GM23338 (cell line): ENCODE measurements around the gene MESP1. TPM values are rescaled to one million over a fixed set of nuclear protein-coding genes. Genes with fewer than 3 reads are reported as not detected.

ENCODE experiments used
- CREB1 ChIP-seq: fragments of 250-450 bp; sonication (Bioruptor Pico); IDR thresholded peaks from 2 replicates; pipeline ENCODE4 v1.5.0; 2020; ENCODE audit warnings: low read depth, mild to moderate bottlenecking, moderate library complexity
- ETS1 ChIP-seq: IDR thresholded peaks from 2 replicates; pipeline ENCODE4 v1.6.1; 2016; ENCODE audit warnings: antibody characterized with exemption
- EZH2phosphoT487 ChIP-seq: fragments of 200-600 bp; sonication (generic); IDR thresholded peaks from one replicate; pipeline ENCODE4 v1.8.1; 2018; ENCODE audit warnings: antibody characterized with exemption; ENCODE audit not compliant: unreplicated experiment
- JUNB ChIP-seq: IDR thresholded peaks from one replicate; pipeline ENCODE4 v1.6.1; 2016; ENCODE audit warnings: antibody characterized with exemption; ENCODE audit not compliant: unreplicated experiment
- STAT1 ChIP-seq: IDR thresholded peaks from one replicate; pipeline ENCODE4 v1.6.1; 2016; ENCODE audit warnings: antibody characterized with exemption; ENCODE audit not compliant: unreplicated experiment
- ZNF331 ChIP-seq: fragments of 250-450 bp; sonication (Bioruptor Pico); IDR thresholded peaks from 2 replicates; pipeline ENCODE4 v1.5.0; 2020; ENCODE audit warnings: low read depth, mild to moderate bottlenecking, moderate library complexity
- ZNF462 ChIP-seq: fragments of 250-450 bp; sonication (Bioruptor Pico); IDR thresholded peaks from 2 replicates; pipeline ENCODE4 v1.5.0; 2020; ENCODE audit warnings: mild to moderate bottlenecking, moderate library complexity
- polyA plus RNA-seq: library from polyadenylated mRNA; unstranded; fragments of >200 nt; fragmentation: Nextera tagmentation; extraction: Ambion mirVana; gene quantifications from 2 replicates; pipeline ENCODE4 v1.2.1, GENCODE V29; 2016
- total RNA-seq: library from RNA; depleted of rRNA; stranded (reverse); fragments of >200 nt; shearing (Covaris generic); gene quantifications from 2 replicates; pipeline ENCODE4 v1.2.3, GENCODE V29; 2014
- TF ChIP-seq, protein P1 (sequence below), 2 experiments: fragments of 200-600 bp in 1 of 2; sonication (generic) in 1 of 2; conservative IDR thresholded peaks; 2 replicates each; pipeline versions ENCODE4 v1.5.1 to v1.6.1; 2016 to 2017; ENCODE audit warnings: antibody characterized with exemption in 2 of 2, low read depth in 2 of 2, mild to moderate bottlenecking in 2 of 2, moderate library complexity in 1 of 2

The MESP1 gene
- total and polyA plus RNA-seq, 2 experiments from 2014 or later = 0.21 to 0.91 TPM

- no peak for TF ChIP-seq ZNF462 (CRISPR knock-in tag)
- no peak for TF ChIP-seq JUNB
- TF ChIP-seq, protein P1, sequence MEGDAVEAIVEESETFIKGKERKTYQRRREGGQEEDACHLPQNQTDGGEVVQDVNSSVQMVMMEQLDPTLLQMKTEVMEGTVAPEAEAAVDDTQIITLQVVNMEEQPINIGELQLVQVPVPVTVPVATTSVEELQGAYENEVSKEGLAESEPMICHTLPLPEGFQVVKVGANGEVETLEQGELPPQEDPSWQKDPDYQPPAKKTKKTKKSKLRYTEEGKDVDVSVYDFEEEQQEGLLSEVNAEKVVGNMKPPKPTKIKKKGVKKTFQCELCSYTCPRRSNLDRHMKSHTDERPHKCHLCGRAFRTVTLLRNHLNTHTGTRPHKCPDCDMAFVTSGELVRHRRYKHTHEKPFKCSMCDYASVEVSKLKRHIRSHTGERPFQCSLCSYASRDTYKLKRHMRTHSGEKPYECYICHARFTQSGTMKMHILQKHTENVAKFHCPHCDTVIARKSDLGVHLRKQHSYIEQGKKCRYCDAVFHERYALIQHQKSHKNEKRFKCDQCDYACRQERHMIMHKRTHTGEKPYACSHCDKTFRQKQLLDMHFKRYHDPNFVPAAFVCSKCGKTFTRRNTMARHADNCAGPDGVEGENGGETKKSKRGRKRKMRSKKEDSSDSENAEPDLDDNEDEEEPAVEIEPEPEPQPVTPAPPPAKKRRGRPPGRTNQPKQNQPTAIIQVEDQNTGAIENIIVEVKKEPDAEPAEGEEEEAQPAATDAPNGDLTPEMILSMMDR (conservative IDR thresholded peaks at IDR 0.05; ENCODE audit: low read depth in 2 of 2) = no peak
- TF ChIP-seq CREB1 (CRISPR knock-in tag) = no peak
- TF ChIP-seq EZH2phosphoT487 = no peak
- TF ChIP-seq STAT1 = no peak
- no peak for TF ChIP-seq ZNF331
- TF ChIP-seq ETS1 = no peak
Measured at GRCh38 chr15:89707577-89707976, 43.5 kb downstream of the MESP1 start (continued).
